ENCODE measurements around the gene ARHGAP9.
"Not testable (repeated sequence)": the region's sequence is repeated elsewhere in the genome, so short reads cannot be mapped to it uniquely, and the experiment has no call there.

The ARHGAP9 gene

GRCh38 chr12:57456145-57456700, 23.4 kb downstream of the ARHGAP9 start:
- no peak for DNase-seq

- DNase-seq: no peak
Measured at GRCh38 chr12:57455374-57456144, 24.1 kb downstream of the ARHGAP9 start.

GRCh38 chr12:57454566-57455373, 24.9 kb downstream of the ARHGAP9 start, which contains the start of gene INHBE:
Gene INHBE (plus strand): TSS chr12:57455307. CDS start chr12:57455537, 230 bp downstream.
- DNase-seq: no peak

GRCh38 chr12:57454213-57454565, 25.5 kb downstream of the ARHGAP9 start:
- no peak for DNase-seq

- DNase-seq: peak; percentile 74
Measured at GRCh38 chr12:57452937-57453509, 26.6 kb downstream of the ARHGAP9 start.

GRCh38 chr12:57452181-57452936, 27.3 kb downstream of the ARHGAP9 start:
- peak; percentile 67 for DNase-seq

GRCh38 chr12:57451233-57451778, 28.4 kb downstream of the ARHGAP9 start:
- DNase-seq: no peak

GRCh38 chr12:57450057-57450456, 29.6 kb downstream of the ARHGAP9 start:
- no peak for DNase-seq

GRCh38 chr12:57449375-57449774, 30.3 kb downstream of the ARHGAP9 start:
- no peak for DNase-seq

GRCh38 chr12:57448669-57449068, 31.0 kb downstream of the ARHGAP9 start:
- DNase-seq: no peak

GRCh38 chr12:57446292-57446960, 33.2 kb downstream of the ARHGAP9 start:
- DNase-seq: no peak

GRCh38 chr12:57444744-57445143, 34.9 kb downstream of the ARHGAP9 start:
- no peak for DNase-seq

- not testable (repeated sequence) for DNase-seq
Measured at GRCh38 chr12:57444337-57444736, 35.3 kb downstream of the ARHGAP9 start.

GRCh38 chr12:57441846-57442427, 37.7 kb downstream of the ARHGAP9 start:
- DNase-seq: no peak

GRCh38 chr12:57441393-57441792, 38.3 kb downstream of the ARHGAP9 start:
- not testable (repeated sequence) for DNase-seq

GRCh38 chr12:57439762-57440266, 39.9 kb downstream of the ARHGAP9 start:
- no peak for DNase-seq

- DNase-seq: no peak
Measured at GRCh38 chr12:57438400-57438799, 41.3 kb downstream of the ARHGAP9 start.

GRCh38 chr12:57435293-57435692, 44.4 kb downstream of the ARHGAP9 start:
- no peak for DNase-seq

- no peak for DNase-seq
Measured at GRCh38 chr12:57434517-57435223, 45.0 kb downstream of the ARHGAP9 start, which contains the start of gene INHBC. Gene INHBC (plus strand): TSS chr12:57434784. CDS start chr12:57434887, 103 bp downstream.

GRCh38 chr12:57433370-57433769, 46.3 kb downstream of the ARHGAP9 start:
- no peak for DNase-seq
